HEK293 (cell line): ENCODE measurements around the gene LY6G6F.
A peak's percentile ranks its signal among the peaks of the same experiment; 100 is the strongest.

Experiments used
- BCL11B ChIP-seq: fragments of 450-650 bp; formaldehyde crosslinking; IDR thresholded peaks from 2 replicates; pipeline ENCODE4 v1.5.1; 2016; ENCODE audit warnings: low read depth, missing biosample characterization, missing genetic modification characterization
- EGR2 ChIP-seq: fragments of 450-650 bp; formaldehyde crosslinking; IDR thresholded peaks from 2 replicates; pipeline ENCODE4 v1.5.1; 2016; ENCODE audit warnings: low read depth, missing biosample characterization, missing genetic modification characterization
- GLI4 ChIP-seq: fragments of 450-650 bp; formaldehyde crosslinking; IDR thresholded peaks from 2 replicates; pipeline ENCODE4 v1.5.1; 2016; ENCODE audit warnings: missing biosample characterization, missing genetic modification characterization
- GLIS2 ChIP-seq: fragments of 450-650 bp; formaldehyde crosslinking; IDR thresholded peaks from 2 replicates; pipeline ENCODE4 v1.5.1; 2016; ENCODE audit warnings: missing biosample characterization, missing genetic modification characterization
- KLF16 ChIP-seq: fragments of 450-650 bp; formaldehyde crosslinking; IDR thresholded peaks from 2 replicates; pipeline ENCODE4 v1.5.1; 2017; ENCODE audit warnings: missing biosample characterization, missing genetic modification characterization
- KLF9 ChIP-seq: fragments of 450-650 bp; formaldehyde crosslinking; IDR thresholded peaks from 2 replicates; pipeline ENCODE4 v1.5.1; 2016; ENCODE audit warnings: missing biosample characterization, missing genetic modification characterization, low read depth
- MZF1 ChIP-seq: fragments of 450-650 bp; formaldehyde crosslinking; IDR thresholded peaks from 2 replicates; pipeline ENCODE4 v1.5.1; 2017; ENCODE audit warnings: missing biosample characterization, missing genetic modification characterization, borderline replicate concordance
- OSR2 ChIP-seq: fragments of 450-650 bp; formaldehyde crosslinking; IDR thresholded peaks from 2 replicates; pipeline ENCODE4 v1.5.1; 2016; ENCODE audit warnings: missing biosample characterization, missing genetic modification characterization
- PBX3 ChIP-seq: sonication (generic); formaldehyde crosslinking; IDR thresholded peaks from 2 replicates; pipeline ENCODE4 v1.8.1; 2022; ENCODE audit warnings: mild to moderate bottlenecking, moderate library complexity, missing genetic modification reagents
- SP7 ChIP-seq: fragments of 450-650 bp; formaldehyde crosslinking; IDR thresholded peaks from 2 replicates; pipeline ENCODE4 v1.5.1; 2016; ENCODE audit warnings: missing biosample characterization, missing genetic modification characterization
- ZBTB11 ChIP-seq: fragments of 450-650 bp; formaldehyde crosslinking; conservative IDR thresholded peaks from 2 replicates; pipeline ENCODE4 v1.5.1; 2016; ENCODE audit warnings: low read depth, missing biosample characterization, missing genetic modification characterization
- ZBTB17 ChIP-seq: fragments of 450-650 bp; formaldehyde crosslinking; IDR thresholded peaks from 2 replicates; pipeline ENCODE4 v1.5.1; 2016; ENCODE audit warnings: missing biosample characterization, missing genetic modification characterization
- ZBTB20 ChIP-seq: fragments of 450-650 bp; formaldehyde crosslinking; IDR thresholded peaks from 2 replicates; pipeline ENCODE4 v1.5.1; 2016; ENCODE audit warnings: missing biosample characterization, missing genetic modification characterization
- ZEB2 ChIP-seq: fragments of 450-650 bp; formaldehyde crosslinking; IDR thresholded peaks from 2 replicates; pipeline ENCODE4 v1.5.1; 2016; ENCODE audit warnings: missing biosample characterization, missing genetic modification characterization
- ZFP69B ChIP-seq: fragments of 450-650 bp; formaldehyde crosslinking; IDR thresholded peaks from 2 replicates; pipeline ENCODE4 v1.5.1; 2016; ENCODE audit warnings: missing biosample characterization, missing genetic modification characterization
- ZNF10 ChIP-seq: fragments of 450-650 bp; formaldehyde crosslinking; IDR thresholded peaks from 2 replicates; pipeline ENCODE4 v1.5.1; 2017; ENCODE audit warnings: missing biosample characterization, missing genetic modification characterization
- ZNF335 ChIP-seq: fragments of 450-650 bp; formaldehyde crosslinking; conservative IDR thresholded peaks from 2 replicates; pipeline ENCODE4 v1.5.1; 2016; ENCODE audit warnings: missing biosample characterization, missing genetic modification characterization
- ZNF416 ChIP-seq: fragments of 450-650 bp; formaldehyde crosslinking; IDR thresholded peaks from 2 replicates; pipeline ENCODE4 v1.5.1; 2016; ENCODE audit warnings: missing biosample characterization, missing genetic modification characterization
- ZNF501 ChIP-seq: fragments of 450-650 bp; formaldehyde crosslinking; IDR thresholded peaks from 2 replicates; pipeline ENCODE4 v1.5.1; 2016; ENCODE audit warnings: missing biosample characterization, missing genetic modification characterization
- ZNF544 ChIP-seq: fragments of 450-650 bp; formaldehyde crosslinking; IDR thresholded peaks from 2 replicates; pipeline ENCODE4 v1.5.0; 2017; ENCODE audit warnings: missing biosample characterization, missing genetic modification characterization
- ZNF561 ChIP-seq: fragments of 450-650 bp; IDR thresholded peaks from 2 replicates; pipeline ENCODE4 v1.5.1; 2018; ENCODE audit warnings: missing biosample characterization, missing genetic modification characterization, borderline replicate concordance
- ZNF629 ChIP-seq: fragments of 450-650 bp; formaldehyde crosslinking; IDR thresholded peaks from 2 replicates; pipeline ENCODE4 v1.5.1; 2017; ENCODE audit warnings: missing biosample characterization, missing genetic modification characterization
- ZNF660 ChIP-seq: fragments of 450-650 bp; IDR thresholded peaks from 2 replicates; pipeline ENCODE4 v1.5.1; 2018; ENCODE audit warnings: missing biosample characterization, mild to moderate bottlenecking, missing genetic modification characterization
- TF ChIP-seq, protein P1 (sequence below): fragments of 450-650 bp; formaldehyde crosslinking; IDR thresholded peaks from 2 replicates; pipeline ENCODE4 v1.5.1; 2016; ENCODE audit warnings: missing biosample characterization, missing genetic modification characterization
- TF ChIP-seq, protein P2 (sequence below): fragments of 450-650 bp; formaldehyde crosslinking; conservative IDR thresholded peaks from 2 replicates; pipeline ENCODE4 v1.5.1; 2016; ENCODE audit warnings: low read depth, missing biosample characterization, missing genetic modification characterization
- TF ChIP-seq, protein P3 (sequence below): fragments of 450-650 bp; formaldehyde crosslinking; IDR thresholded peaks from 2 replicates; pipeline ENCODE4 v1.5.1; 2016; ENCODE audit warnings: missing biosample characterization, missing genetic modification characterization

The LY6G6F gene

DNA sequence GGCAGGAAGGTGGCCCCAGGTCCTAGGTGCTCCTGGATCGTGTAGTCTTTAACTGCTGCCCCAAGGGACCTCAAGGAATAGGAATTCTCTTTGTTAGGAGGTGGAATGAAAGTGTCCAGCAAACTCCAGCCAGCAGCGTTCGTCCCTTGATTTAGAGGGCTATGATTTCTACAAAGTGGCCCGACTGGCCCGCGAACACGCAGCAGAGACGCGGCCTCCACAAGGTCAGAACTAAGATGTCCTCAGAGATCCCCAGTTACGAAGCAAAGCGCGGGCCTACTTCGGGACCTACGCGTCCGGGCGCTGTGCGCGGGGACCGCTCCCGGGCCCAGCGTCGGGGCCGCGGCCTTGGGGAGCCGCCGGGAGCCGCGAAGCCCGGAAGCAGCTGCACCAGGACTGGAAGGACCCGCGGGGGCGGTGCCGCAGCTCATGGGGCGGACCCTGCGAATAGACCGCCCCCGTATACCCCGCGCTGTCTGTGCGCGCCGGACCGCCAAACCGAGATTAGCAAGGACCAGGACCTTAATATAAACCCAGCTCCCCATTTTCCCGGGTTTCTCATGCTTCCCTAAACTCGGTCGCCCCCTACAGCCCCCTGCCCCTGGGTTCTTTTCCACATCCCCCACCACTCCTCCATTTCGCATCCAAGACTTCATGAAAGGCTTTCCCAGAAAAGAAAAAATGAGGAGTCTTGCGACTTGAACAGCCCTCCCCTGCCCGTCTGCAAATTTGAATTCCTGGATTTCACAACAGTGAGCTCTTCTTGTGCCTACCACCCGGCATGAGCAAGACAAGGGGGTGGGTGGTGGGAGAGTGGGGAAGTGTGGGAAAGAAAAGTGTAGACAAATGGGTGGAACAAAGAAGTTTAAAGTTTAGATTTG is 46.0 kb upstream of the LY6G6F start, which contains the start of gene C6orf47 (continued):
- TF ChIP-seq, protein P1, sequence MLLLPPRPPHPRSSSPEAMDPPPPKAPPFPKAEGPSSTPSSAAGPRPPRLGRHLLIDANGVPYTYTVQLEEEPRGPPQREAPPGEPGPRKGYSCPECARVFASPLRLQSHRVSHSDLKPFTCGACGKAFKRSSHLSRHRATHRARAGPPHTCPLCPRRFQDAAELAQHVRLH (tag by site-specific recombination) = 0 out of 2 replicates have a peak, but pooled peaks have one; percentile 9
- TF ChIP-seq, protein P2, sequence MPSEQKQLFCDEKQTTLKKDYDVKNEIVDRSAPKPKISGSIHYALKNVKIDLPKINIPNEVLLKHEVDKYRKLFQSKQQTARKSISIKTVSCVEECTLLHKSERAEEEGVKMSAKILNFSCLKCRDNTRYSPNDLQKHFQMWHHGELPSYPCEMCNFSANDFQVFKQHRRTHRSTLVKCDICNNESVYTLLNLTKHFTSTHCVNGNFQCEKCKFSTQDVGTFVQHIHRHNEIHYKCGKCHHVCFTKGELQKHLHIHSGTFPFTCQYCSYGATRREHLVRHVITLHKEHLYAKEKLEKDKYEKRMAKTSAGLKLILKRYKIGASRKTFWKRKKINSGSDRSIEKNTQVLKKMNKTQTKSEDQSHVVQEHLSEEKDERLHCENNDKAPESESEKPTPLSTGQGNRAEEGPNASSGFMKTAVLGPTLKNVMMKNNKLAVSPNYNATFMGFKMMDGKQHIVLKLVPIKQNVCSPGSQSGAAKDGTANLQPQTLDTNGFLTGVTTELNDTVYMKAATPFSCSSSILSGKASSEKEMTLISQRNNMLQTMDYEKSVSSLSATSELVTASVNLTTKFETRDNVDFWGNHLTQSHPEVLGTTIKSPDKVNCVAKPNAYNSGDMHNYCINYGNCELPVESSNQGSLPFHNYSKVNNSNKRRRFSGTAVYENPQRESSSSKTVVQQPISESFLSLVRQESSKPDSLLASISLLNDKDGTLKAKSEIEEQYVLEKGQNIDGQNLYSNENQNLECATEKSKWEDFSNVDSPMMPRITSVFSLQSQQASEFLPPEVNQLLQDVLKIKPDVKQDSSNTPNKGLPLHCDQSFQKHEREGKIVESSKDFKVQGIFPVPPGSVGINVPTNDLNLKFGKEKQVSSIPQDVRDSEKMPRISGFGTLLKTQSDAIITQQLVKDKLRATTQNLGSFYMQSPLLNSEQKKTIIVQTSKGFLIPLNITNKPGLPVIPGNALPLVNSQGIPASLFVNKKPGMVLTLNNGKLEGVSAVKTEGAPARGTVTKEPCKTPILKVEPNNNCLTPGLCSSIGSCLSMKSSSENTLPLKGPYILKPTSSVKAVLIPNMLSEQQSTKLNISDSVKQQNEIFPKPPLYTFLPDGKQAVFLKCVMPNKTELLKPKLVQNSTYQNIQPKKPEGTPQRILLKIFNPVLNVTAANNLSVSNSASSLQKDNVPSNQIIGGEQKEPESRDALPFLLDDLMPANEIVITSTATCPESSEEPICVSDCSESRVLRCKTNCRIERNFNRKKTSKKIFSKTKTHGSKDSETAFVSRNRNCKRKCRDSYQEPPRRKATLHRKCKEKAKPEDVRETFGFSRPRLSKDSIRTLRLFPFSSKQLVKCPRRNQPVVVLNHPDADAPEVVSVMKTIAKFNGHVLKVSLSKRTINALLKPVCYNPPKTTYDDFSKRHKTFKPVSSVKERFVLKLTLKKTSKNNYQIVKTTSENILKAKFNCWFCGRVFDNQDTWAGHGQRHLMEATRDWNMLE (tag by site-specific recombination) = no peak
- TF ChIP-seq EGR2 (peak; percentile 64; the same call in 1 of the 2 replicates), GLI4 (tag by site-specific recombination) (0 out of 2 replicates have a peak, but pooled peaks have one; percentile 24), BCL11B (tag by site-specific recombination) (0 out of 2 replicates have a peak, but pooled peaks have one; percentile 7), ZNF501 (tag by site-specific recombination) (peak; percentile 49; the same call in 1 of the 2 replicates), GLIS2 (peak; percentile 56), ZNF10 (0 out of 2 replicates have a peak, but pooled peaks have one; percentile 31), ZNF629 (tag by site-specific recombination) (peak; percentile 58; the same call in 1 of the 2 replicates), OSR2 (tag by site-specific recombination) (peak; percentile 49), KLF16 (peak; percentile 69), ZNF544 (tag by site-specific recombination) (no peak), PBX3 (peak; percentile 66; the same call in 1 of the 2 replicates), ZBTB11 (tag by site-specific recombination) (peak; percentile 76), ZBTB20 (tag by site-specific recombination) (peak; percentile 96), ZBTB17 (tag by site-specific recombination) (peak; percentile 38; the same call in 1 of the 2 replicates), SP7 (tag by site-specific recombination) (0 out of 2 replicates have a peak, but pooled peaks have one; percentile 43), ZNF660 (tag by site-specific recombination) (peak; percentile 88), ZNF561 (tag by site-specific recombination) (peak; percentile 88), ZEB2 (tag by site-specific recombination) (peak; percentile 58), ZNF335 (tag by site-specific recombination) (peak; percentile 80), ZFP69B (peak; percentile 44; the same call in 1 of the 2 replicates), ZNF416 (tag by site-specific recombination) (no peak), KLF9 (tag by site-specific recombination) (peak; percentile 82), MZF1 (tag by site-specific recombination) (peak; percentile 75; the same call in 1 of the 2 replicates)
- TF ChIP-seq, protein P3, sequence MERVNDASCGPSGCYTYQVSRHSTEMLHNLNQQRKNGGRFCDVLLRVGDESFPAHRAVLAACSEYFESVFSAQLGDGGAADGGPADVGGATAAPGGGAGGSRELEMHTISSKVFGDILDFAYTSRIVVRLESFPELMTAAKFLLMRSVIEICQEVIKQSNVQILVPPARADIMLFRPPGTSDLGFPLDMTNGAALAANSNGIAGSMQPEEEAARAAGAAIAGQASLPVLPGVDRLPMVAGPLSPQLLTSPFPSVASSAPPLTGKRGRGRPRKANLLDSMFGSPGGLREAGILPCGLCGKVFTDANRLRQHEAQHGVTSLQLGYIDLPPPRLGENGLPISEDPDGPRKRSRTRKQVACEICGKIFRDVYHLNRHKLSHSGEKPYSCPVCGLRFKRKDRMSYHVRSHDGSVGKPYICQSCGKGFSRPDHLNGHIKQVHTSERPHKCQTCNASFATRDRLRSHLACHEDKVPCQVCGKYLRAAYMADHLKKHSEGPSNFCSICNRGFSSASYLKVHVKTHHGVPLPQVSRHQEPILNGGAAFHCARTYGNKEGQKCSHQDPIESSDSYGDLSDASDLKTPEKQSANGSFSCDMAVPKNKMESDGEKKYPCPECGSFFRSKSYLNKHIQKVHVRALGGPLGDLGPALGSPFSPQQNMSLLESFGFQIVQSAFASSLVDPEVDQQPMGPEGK = peak; percentile 88
